NCI-H2171 treated with DMSO at 0.1 percent for 48 hours (cell line): Measurements from ENCODE around the gene PPM1A.

Experiments used
- DNase-seq: peaks from one replicate; lab custom pipeline; 2025; lab: John Stamatoyannopoulos, UW

The PPM1A gene

GRCh38 chr14:60323199-60323896 lies 74.3 kb downstream of the PPM1A start:
- DNase-seq, result no peak

DNA sequence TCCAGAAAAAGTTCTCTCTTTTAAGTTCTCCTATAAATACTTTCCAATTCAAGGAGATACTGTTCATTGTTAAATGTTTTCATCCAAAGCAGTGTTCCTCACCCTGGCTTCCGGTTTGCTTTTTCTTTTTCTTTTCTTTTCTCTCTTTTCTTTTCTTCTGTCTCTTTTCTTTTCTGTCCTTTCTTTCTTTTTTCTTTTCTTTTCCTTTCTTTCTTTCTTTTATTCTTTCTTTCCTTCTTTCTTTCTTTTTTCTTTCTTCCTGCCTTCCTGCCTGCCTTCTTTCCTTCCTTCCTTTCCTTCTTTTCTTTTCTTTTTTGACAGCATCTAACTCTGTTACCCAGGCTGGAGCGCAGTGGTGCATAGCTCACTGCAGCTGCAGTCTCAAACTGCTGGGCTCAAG lies 75.8 kb downstream of the PPM1A start:
- DNase-seq, result no peak

DNA sequence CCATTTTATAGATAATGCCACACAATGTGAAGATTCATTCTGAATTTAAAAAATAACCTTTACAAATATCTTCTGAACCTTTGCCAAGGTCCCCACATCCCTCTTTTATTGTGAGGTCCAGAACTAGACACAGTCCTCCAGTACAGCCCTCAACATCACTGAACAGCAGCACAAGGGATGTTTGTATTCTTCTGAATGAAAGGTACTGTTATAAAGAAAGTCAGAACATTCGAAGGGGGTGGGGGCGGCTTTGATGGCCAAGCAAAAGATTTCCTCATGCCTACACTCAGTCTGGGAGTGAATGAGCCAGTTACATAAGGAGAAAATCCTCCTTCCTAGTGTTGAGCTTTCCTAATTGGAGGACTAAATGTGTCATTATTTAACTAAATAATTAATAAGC lies 77.3 kb downstream of the PPM1A start:
- no peak for DNase-seq

GRCh38 chr14:60327447-60328331 lies 78.7 kb downstream of the PPM1A start:
- no peak for DNase-seq

DNA sequence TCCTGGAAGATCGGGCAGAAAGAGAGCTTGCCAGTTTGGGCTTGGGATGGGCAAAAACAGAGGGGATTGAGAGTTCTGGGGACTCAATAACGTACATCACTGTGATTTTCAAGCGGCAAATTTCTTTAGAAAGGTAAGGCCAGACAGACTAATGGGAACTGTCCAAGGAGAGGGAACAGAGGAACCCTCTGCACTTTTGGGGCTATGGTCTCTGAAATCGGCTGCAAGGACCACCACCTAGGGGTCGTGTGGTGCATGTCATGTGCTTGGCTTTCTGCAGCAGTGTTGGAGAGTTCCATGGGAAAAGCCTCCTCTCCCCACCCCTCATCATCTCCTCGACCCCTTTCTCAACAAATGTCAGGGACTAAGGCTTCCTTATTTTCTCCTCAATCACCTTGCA lies 79.6 kb downstream of the PPM1A start:
- DNase-seq, result no peak

- DNase-seq, result no peak
These were observed 80.3 kb downstream of the PPM1A start for GRCh38 chr14:60329274-60329673.

GRCh38 chr14:60331201-60332045 lies 82.4 kb downstream of the PPM1A start:
- peak; percentile 95 for DNase-seq

- no peak for DNase-seq
These were observed 83.0 kb downstream of the PPM1A start for GRCh38 chr14:60332046-60332399.

GRCh38 chr14:60332869-60333268 lies 83.8 kb downstream of the PPM1A start:
- DNase-seq, result no peak

- no peak for DNase-seq
These were observed 90.5 kb downstream of the PPM1A start for GRCh38 chr14:60339571-60339970.

DNA sequence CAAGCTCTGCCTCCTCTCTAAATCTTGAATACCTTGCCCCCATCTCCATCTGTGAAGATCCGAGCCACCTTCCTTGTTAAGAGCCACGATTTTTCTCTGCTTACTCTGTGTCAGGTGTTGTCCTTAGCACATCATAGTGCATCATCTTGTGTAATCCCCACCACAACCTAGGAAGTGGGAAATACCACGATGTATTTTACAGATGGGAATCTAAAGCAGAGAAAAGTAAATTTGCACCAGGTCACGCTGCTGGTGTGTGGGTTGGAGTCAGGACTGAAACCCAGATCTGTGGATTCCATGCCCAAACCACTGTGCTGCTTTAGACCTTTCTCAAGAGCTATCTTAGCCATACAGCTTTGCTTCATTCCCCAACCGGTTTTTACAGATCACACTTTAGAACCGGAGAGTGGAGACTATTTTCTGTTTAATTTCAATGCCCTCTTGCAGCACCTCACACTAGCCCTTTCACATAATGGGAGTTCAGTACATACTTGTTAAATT lies 94.6 kb downstream of the PPM1A start:
- no peak for DNase-seq

- no peak for DNase-seq
These were observed 95.7 kb downstream of the PPM1A start for GRCh38 chr14:60344751-60345150.

DNA sequence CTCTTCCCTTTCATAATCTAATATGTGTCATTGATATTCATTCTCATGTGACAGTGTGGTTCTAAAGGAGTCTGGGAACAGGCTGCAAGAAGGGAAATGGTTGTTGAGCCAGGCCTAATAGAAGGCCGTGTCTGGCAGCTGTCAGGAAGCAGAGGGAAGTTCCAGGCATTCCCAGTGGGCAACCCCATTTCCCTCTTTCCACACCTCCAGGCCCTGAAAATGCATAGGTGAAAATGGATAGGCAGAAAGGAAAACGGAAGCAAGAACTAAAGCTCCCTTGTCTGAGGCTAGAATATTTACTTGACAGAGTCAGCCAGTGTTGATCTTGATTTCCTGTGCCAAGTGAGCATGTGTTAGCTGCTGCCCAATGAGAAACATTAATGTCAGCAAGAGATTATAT lies 97.7 kb downstream of the PPM1A start:
- DNase-seq, result peak; percentile 25

DNA sequence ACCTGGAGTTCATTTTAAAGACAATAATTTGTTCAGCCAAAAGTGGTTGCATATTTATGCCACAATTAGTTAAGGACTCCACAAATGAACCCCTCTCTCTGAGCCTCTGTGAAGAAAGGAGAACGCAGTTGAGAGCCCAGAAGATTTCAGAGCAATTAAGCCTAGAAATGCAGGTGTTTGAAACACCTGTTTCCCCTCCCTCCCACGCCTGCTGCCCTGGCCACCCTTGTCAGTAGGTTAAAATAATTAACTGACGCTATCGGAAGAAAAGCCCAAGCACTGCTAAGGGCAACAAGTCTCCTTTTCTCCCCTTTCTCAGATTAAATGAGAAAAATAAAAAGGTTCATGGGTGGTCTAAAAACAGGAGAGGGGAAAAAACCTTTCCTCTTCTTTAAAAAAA lies 99.2 kb downstream of the PPM1A start:
- peak; percentile 28 for DNase-seq
